GM23338 (cell line): ENCODE measurements around the gene DYSF. TPM values are rescaled to one million over a fixed set of nuclear protein-coding genes. Genes with fewer than 3 reads are reported as not detected.
A peak's percentile ranks its signal among the peaks of the same experiment; 100 is the strongest.

Experiments
- ATAC-seq: fragments of 200-7000 bp; cut with Tn5 transposase; 3 replicates; pipeline ENCODE4 v1.9.1; 2020
- DNase-seq: peaks from one replicate; pipeline ENCODE4 v3.0.0-alpha.2; 2015; ENCODE audit warnings: low spot score
- H2AFZ ChIP-seq: fragments of 200-600 bp; sonication (generic); 2 replicates; pipeline ENCODE4 v1.8.0; 2016; ENCODE audit warnings: antibody characterized with exemption, mild to moderate bottlenecking, moderate library complexity
- H3F3A ChIP-seq: fragments of 200-600 bp; sonication (generic); replicated peaks from 2 replicates; pipeline ENCODE4 v1.8.0; 2017; ENCODE audit warnings: antibody characterized with exemption, mixed run types, low read depth
- H3K27ac ChIP-seq: fragments of 200-600 bp; sonication (generic); 2 replicates; pipeline ENCODE4 v1.6.1; 2016; ENCODE audit warnings: low read depth
- H3K27me3 ChIP-seq: fragments of 200-600 bp; sonication (generic); 2 replicates; pipeline ENCODE4 v1.8.0; 2016; ENCODE audit warnings: mild to moderate bottlenecking, mixed run types, moderate library complexity; ENCODE audit not compliant: insufficient read depth
- H3K36me3 ChIP-seq: fragments of 200-600 bp; sonication (generic); 2 replicates; pipeline ENCODE4 v1.8.0; 2016; ENCODE audit warnings: mild to moderate bottlenecking; ENCODE audit not compliant: insufficient read depth
- H3K4me1 ChIP-seq: fragments of 200-600 bp; sonication (generic); 2 replicates; pipeline ENCODE4 v1.8.0; 2016; ENCODE audit warnings: mild to moderate bottlenecking, moderate library complexity; ENCODE audit not compliant: insufficient read depth
- H3K4me2 ChIP-seq: fragments of 200-600 bp; sonication (generic); 2 replicates; pipeline ENCODE4 v1.7.1; 2017; ENCODE audit warnings: mixed run types
- H3K4me3 ChIP-seq: fragments of 200-600 bp; sonication (generic); 2 replicates; pipeline ENCODE4 v1.6.1; 2016; ENCODE audit warnings: mixed run types
- H3K79me2 ChIP-seq: fragments of 200-600 bp; sonication (generic); replicated peaks from 2 replicates; pipeline ENCODE4 v1.8.0; 2017; ENCODE audit warnings: mild to moderate bottlenecking; ENCODE audit not compliant: insufficient read depth
- H3K9me2 ChIP-seq: fragments of 200-600 bp; sonication (generic); 2 replicates; pipeline ENCODE4 v1.8.0; 2017; ENCODE audit not compliant: insufficient read depth
- H4K20me1 ChIP-seq: fragments of 200-600 bp; sonication (generic); replicated peaks from 2 replicates; pipeline ENCODE4 v1.8.0; 2017; ENCODE audit warnings: mild to moderate bottlenecking; ENCODE audit not compliant: insufficient read depth
- H3K27ac Mint-ChIP-seq: 2 replicates; pipeline ENCODE4 v1.8.0; 2020; ENCODE audit warnings: inconsistent platforms, mild to moderate bottlenecking, moderate library complexity, mixed read lengths
- H3K27me3 Mint-ChIP-seq: 3 replicates; pipeline ENCODE4 v1.8.0; 2022; ENCODE audit warnings: low read depth, mild to moderate bottlenecking, moderate library complexity, mixed read lengths, inconsistent platforms; ENCODE audit not compliant: insufficient read depth, poor library complexity
- H3K36me3 Mint-ChIP-seq: 3 replicates; pipeline ENCODE4 v1.8.0; 2021; ENCODE audit warnings: low read depth, mild to moderate bottlenecking, inconsistent platforms, moderate library complexity, mixed read lengths
- H3K4me1 Mint-ChIP-seq: 3 replicates; pipeline ENCODE4 v1.8.0; 2020; ENCODE audit warnings: mild to moderate bottlenecking, inconsistent platforms, mixed read lengths
- H3K4me3 Mint-ChIP-seq: 3 replicates; pipeline ENCODE4 v1.8.0; 2021; ENCODE audit warnings: moderate library complexity, mild to moderate bottlenecking, inconsistent platforms, mixed read lengths
- H3K9me3 Mint-ChIP-seq: 3 replicates; pipeline ENCODE4 v1.8.0; 2020; ENCODE audit warnings: moderate library complexity, mild to moderate bottlenecking, inconsistent platforms, mixed read lengths
- CREB1 ChIP-seq: fragments of 250-450 bp; sonication (Bioruptor Pico); IDR thresholded peaks from 2 replicates; pipeline ENCODE4 v1.5.0; 2020; ENCODE audit warnings: low read depth, mild to moderate bottlenecking, moderate library complexity
- EZH2 ChIP-seq: fragments of 200-600 bp; sonication (generic); IDR thresholded peaks from one replicate; pipeline ENCODE4 v1.8.0; 2017; ENCODE audit warnings: antibody characterized with exemption, mild to moderate bottlenecking, low read depth; ENCODE audit not compliant: unreplicated experiment
- NANOG ChIP-seq: IDR thresholded peaks from 2 replicates; pipeline ENCODE4 v1.6.1; 2016; ENCODE audit warnings: antibody characterized with exemption, borderline replicate concordance
- POLR2AphosphoS5 ChIP-seq: IDR thresholded peaks from 2 replicates; pipeline ENCODE4 v1.6.1; 2016; ENCODE audit warnings: antibody characterized with exemption, low read depth
- ZNF114 ChIP-seq: fragments of 250-450 bp; sonication (Bioruptor Pico); IDR thresholded peaks from 2 replicates; pipeline ENCODE4 v1.5.0; 2020; ENCODE audit warnings: mild to moderate bottlenecking, moderate library complexity
- polyA plus RNA-seq: library from polyadenylated mRNA; unstranded; fragments of >200 nt; fragmentation: Nextera tagmentation; extraction: Ambion mirVana; gene quantifications from 2 replicates; pipeline ENCODE4 v1.2.1, GENCODE V29; 2016
- total RNA-seq: library from RNA; depleted of rRNA; stranded (reverse); fragments of >200 nt; shearing (Covaris generic); gene quantifications from 2 replicates; pipeline ENCODE4 v1.2.3, GENCODE V29; 2014
- TF ChIP-seq, protein P1 (sequence below): IDR thresholded peaks from one replicate; pipeline ENCODE4 v1.6.1; 2018; ENCODE audit warnings: antibody characterized with exemption; ENCODE audit not compliant: unreplicated experiment
- TF ChIP-seq, protein P2 (sequence below): fragments of 250-450 bp; sonication (Bioruptor Pico); IDR thresholded peaks from 2 replicates; pipeline ENCODE4 v1.5.0; 2020; ENCODE audit warnings: mild to moderate bottlenecking, moderate library complexity
- TF ChIP-seq, protein P3 (sequence below), 2 experiments: fragments of 200-600 bp in 1 of 2; sonication (generic) in 1 of 2; conservative IDR thresholded peaks; 2 replicates each; pipeline versions ENCODE4 v1.5.1 to v1.6.1; 2016 to 2017; ENCODE audit warnings: antibody characterized with exemption in 2 of 2, low read depth in 2 of 2, mild to moderate bottlenecking in 2 of 2, moderate library complexity in 1 of 2

Gene DYSF
- total and polyA plus RNA-seq, 2 experiments from 2014 or later: 7.3 to 21.3 TPM

DNA sequence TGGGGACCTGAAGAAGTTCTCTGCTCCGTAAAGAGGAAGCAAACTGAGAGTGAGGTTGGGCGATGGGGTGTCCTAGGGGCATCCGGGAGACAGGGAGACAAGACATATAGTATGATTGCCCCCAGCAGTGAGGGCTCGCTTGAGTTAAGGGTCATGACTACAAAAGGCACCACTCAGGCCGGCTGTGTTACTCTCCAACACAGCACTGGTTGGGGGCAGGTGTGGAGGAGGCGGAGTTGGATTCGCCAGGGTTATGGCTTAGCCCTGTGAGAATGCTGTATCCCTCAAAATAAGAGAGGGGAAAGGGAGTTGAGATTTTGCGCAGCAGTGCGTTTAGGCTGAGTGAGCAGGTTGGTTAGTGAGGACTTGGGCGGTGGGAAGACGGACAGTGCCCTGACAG lies 12.0 kb downstream of the DYSF start:
- ATAC-seq: peak; percentile 13
- Mint-ChIP-seq H3K27me3 (peaks cover 32% of the 10 kb centered on the region), H3K4me3 (no peak overlapping the region), H3K4me1 (peaks cover 27% of the 10 kb centered on the region), H3K36me3 (peaks cover 11% of the 10 kb centered on the region), H3K27ac (no peak overlapping the region), H3K9me3 (peaks cover 12% of the 10 kb centered on the region; the same call in 2 of the 3 replicates)
- Histone ChIP-seq H3K4me1 (peaks cover 20% of the 10 kb centered on the region; the same call in 1 of the 2 replicates), H3K79me2 (no peaks in the 10 kb centered on the region), H3K27me3 (peaks cover 65% of the 10 kb centered on the region), H3K4me2 (peak overlapping the region; percentile 98), H3F3A (0 out of 2 replicates have a peak, but pooled peaks cover 2% of the 10 kb centered on the region), H3K27ac (no peak overlapping the region), H2AFZ (no peak overlapping the region), H3K9me2 (no peaks in the 10 kb centered on the region; the same call in 1 of the 2 replicates), H3K36me3 (no peaks in the 10 kb centered on the region; the same call in 1 of the 2 replicates), H4K20me1 (peaks cover 5% of the 10 kb centered on the region), H3K4me3 (peak overlapping the region; percentile 79)
- TF ChIP-seq CREB1 (no peak), EZH2 (no peak), NANOG (no peak), ZNF114 (CRISPR knock-in tag) (no peak), POLR2AphosphoS5 (no peak)
- TF ChIP-seq, protein P1, sequence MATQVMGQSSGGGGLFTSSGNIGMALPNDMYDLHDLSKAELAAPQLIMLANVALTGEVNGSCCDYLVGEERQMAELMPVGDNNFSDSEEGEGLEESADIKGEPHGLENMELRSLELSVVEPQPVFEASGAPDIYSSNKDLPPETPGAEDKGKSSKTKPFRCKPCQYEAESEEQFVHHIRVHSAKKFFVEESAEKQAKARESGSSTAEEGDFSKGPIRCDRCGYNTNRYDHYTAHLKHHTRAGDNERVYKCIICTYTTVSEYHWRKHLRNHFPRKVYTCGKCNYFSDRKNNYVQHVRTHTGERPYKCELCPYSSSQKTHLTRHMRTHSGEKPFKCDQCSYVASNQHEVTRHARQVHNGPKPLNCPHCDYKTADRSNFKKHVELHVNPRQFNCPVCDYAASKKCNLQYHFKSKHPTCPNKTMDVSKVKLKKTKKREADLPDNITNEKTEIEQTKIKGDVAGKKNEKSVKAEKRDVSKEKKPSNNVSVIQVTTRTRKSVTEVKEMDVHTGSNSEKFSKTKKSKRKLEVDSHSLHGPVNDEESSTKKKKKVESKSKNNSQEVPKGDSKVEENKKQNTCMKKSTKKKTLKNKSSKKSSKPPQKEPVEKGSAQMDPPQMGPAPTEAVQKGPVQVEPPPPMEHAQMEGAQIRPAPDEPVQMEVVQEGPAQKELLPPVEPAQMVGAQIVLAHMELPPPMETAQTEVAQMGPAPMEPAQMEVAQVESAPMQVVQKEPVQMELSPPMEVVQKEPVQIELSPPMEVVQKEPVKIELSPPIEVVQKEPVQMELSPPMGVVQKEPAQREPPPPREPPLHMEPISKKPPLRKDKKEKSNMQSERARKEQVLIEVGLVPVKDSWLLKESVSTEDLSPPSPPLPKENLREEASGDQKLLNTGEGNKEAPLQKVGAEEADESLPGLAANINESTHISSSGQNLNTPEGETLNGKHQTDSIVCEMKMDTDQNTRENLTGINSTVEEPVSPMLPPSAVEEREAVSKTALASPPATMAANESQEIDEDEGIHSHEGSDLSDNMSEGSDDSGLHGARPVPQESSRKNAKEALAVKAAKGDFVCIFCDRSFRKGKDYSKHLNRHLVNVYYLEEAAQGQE: no peak
- TF ChIP-seq, protein P2, sequence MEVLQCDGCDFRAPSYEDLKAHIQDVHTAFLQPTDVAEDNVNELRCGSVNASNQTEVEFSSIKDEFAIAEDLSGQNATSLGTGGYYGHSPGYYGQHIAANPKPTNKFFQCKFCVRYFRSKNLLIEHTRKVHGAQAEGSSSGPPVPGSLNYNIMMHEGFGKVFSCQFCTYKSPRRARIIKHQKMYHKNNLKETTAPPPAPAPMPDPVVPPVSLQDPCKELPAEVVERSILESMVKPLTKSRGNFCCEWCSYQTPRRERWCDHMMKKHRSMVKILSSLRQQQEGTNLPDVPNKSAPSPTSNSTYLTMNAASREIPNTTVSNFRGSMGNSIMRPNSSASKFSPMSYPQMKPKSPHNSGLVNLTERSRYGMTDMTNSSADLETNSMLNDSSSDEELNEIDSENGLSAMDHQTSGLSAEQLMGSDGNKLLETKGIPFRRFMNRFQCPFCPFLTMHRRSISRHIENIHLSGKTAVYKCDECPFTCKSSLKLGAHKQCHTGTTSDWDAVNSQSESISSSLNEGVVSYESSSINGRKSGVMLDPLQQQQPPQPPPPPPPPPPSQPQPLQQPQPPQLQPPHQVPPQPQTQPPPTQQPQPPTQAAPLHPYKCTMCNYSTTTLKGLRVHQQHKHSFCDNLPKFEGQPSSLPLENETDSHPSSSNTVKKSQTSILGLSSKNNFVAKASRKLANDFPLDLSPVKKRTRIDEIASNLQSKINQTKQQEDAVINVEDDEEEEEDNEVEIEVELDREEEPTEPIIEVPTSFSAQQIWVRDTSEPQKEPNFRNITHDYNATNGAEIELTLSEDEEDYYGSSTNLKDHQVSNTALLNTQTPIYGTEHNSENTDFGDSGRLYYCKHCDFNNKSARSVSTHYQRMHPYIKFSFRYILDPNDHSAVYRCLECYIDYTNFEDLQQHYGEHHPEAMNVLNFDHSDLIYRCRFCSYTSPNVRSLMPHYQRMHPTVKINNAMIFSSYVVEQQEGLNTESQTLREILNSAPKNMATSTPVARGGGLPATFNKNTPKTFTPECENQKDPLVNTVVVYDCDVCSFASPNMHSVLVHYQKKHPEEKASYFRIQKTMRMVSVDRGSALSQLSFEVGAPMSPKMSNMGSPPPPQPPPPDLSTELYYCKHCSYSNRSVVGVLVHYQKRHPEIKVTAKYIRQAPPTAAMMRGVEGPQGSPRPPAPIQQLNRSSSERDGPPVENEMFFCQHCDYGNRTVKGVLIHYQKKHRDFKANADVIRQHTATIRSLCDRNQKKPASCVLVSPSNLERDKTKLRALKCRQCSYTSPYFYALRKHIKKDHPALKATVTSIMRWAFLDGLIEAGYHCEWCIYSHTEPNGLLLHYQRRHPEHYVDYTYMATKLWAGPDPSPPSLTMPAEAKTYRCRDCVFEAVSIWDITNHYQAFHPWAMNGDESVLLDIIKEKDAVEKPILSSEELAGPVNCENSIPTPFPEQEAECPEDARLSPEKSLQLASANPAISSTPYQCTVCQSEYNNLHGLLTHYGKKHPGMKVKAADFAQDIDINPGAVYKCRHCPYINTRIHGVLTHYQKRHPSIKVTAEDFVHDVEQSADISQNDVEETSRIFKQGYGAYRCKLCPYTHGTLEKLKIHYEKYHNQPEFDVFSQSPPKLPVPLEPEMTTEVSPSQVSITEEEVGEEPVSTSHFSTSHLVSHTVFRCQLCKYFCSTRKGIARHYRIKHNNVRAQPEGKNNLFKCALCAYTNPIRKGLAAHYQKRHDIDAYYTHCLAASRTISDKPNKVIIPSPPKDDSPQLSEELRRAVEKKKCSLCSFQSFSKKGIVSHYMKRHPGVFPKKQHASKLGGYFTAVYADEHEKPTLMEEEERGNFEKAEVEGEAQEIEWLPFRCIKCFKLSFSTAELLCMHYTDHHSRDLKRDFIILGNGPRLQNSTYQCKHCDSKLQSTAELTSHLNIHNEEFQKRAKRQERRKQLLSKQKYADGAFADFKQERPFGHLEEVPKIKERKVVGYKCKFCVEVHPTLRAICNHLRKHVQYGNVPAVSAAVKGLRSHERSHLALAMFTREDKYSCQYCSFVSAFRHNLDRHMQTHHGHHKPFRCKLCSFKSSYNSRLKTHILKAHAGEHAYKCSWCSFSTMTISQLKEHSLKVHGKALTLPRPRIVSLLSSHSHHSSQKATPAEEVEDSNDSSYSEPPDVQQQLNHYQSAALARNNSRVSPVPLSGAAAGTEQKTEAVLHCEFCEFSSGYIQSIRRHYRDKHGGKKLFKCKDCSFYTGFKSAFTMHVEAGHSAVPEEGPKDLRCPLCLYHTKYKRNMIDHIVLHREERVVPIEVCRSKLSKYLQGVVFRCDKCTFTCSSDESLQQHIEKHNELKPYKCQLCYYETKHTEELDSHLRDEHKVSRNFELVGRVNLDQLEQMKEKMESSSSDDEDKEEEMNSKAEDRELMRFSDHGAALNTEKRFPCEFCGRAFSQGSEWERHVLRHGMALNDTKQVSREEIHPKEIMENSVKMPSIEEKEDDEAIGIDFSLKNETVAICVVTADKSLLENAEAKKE: no peak
- TF ChIP-seq, protein P3, sequence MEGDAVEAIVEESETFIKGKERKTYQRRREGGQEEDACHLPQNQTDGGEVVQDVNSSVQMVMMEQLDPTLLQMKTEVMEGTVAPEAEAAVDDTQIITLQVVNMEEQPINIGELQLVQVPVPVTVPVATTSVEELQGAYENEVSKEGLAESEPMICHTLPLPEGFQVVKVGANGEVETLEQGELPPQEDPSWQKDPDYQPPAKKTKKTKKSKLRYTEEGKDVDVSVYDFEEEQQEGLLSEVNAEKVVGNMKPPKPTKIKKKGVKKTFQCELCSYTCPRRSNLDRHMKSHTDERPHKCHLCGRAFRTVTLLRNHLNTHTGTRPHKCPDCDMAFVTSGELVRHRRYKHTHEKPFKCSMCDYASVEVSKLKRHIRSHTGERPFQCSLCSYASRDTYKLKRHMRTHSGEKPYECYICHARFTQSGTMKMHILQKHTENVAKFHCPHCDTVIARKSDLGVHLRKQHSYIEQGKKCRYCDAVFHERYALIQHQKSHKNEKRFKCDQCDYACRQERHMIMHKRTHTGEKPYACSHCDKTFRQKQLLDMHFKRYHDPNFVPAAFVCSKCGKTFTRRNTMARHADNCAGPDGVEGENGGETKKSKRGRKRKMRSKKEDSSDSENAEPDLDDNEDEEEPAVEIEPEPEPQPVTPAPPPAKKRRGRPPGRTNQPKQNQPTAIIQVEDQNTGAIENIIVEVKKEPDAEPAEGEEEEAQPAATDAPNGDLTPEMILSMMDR (conservative IDR thresholded peaks at IDR 0.05; ENCODE audit: low read depth in 2 of 2): no peak
- DNase-seq: peak; percentile 26
